SU-DHL-6 (cell line): ENCODE results near the gene HOXA9.

Source experiments
- H2AFZ ChIP-seq: fragments of 200-600 bp; sonication (generic); 2 replicates; pipeline ENCODE4 v1.6.1; 2014; ENCODE audit warnings: low read depth, mild to moderate bottlenecking, moderate library complexity, mixed read lengths, antibody characterized with exemption, low read length; ENCODE audit not compliant: severe bottlenecking
- H3F3A ChIP-seq: fragments of 200-600 bp; shearing (Covaris generic); 2 replicates; pipeline ENCODE4 v1.6.0; 2016; ENCODE audit warnings: antibody characterized with exemption, mild to moderate bottlenecking; ENCODE audit not compliant: insufficient read depth
- H3K27ac ChIP-seq: fragments of 200-600 bp; sonication (generic); 2 replicates; pipeline ENCODE4 v1.5.1; 2016; ENCODE audit warnings: low read depth, mild to moderate bottlenecking, low read length, moderate library complexity, mixed read lengths
- H3K27me3 ChIP-seq: fragments of 200-600 bp; sonication (generic), shearing (Covaris generic); 2 replicates; pipeline ENCODE4 v1.6.0; 2014; ENCODE audit warnings: mild to moderate bottlenecking, low read length
- H3K36me3 ChIP-seq: fragments of 200-600 bp; sonication (generic); 2 replicates; pipeline ENCODE4 v1.6.1; 2014; ENCODE audit warnings: mild to moderate bottlenecking, low read length, mixed read lengths
- H3K4me2 ChIP-seq: fragments of 300-600, 200-600 bp; shearing (Covaris generic), sonication (generic); 2 replicates; pipeline ENCODE4 v1.6.0; 2014; ENCODE audit warnings: low read length, low read depth, mild to moderate bottlenecking; ENCODE audit not compliant: poor library complexity, severe bottlenecking
- H3K4me3 ChIP-seq: fragments of 200-600 bp; sonication (generic); 2 replicates; pipeline ENCODE4 v1.5.1; 2014; ENCODE audit warnings: antibody characterized with exemption, low read length, mild to moderate bottlenecking, mixed read lengths; ENCODE audit not compliant: insufficient read depth, poor library complexity, severe bottlenecking
- H3K79me2 ChIP-seq: fragments of 200-600 bp; sonication (generic); 2 replicates; pipeline ENCODE4 v1.6.1; 2014; ENCODE audit warnings: mild to moderate bottlenecking, low read length, moderate library complexity; ENCODE audit not compliant: insufficient read depth
- H3K9ac ChIP-seq: fragments of 200-600 bp; sonication (generic); 2 replicates; pipeline ENCODE4 v1.7.0; 2014; ENCODE audit warnings: mild to moderate bottlenecking, low read length
- H3K9me2 ChIP-seq: fragments of 200-600 bp; sonication (generic); replicated peaks from 2 replicates; pipeline ENCODE4 v1.6.1; 2014; ENCODE audit warnings: low read length; ENCODE audit not compliant: insufficient read depth
- H3K9me3 ChIP-seq: fragments of 200-600 bp; sonication (generic); 2 replicates; pipeline ENCODE4 v1.6.1; 2014; ENCODE audit warnings: low read length, mixed read lengths; ENCODE audit not compliant: insufficient read depth
- H4K20me1 ChIP-seq: fragments of 200-600 bp; sonication (generic); 2 replicates; pipeline ENCODE4 v1.6.1; 2014; ENCODE audit warnings: low read depth, mild to moderate bottlenecking, antibody characterized with exemption, low read length, moderate library complexity, mixed read lengths
- CTCF ChIP-seq: fragments of 200-600 bp; sonication (generic); IDR thresholded peaks from one replicate; pipeline ENCODE4 v1.5.1; 2017; ENCODE audit warnings: antibody characterized with exemption, mild to moderate bottlenecking, low read length, moderate library complexity; ENCODE audit not compliant: insufficient read depth, poor library complexity, severe bottlenecking
- EZH2phosphoT487 ChIP-seq: fragments of 200-600 bp; sonication (generic), shearing (Covaris generic); conservative IDR thresholded peaks from 2 replicates; pipeline ENCODE4 v1.6.1; 2018; ENCODE audit warnings: mild to moderate bottlenecking, antibody characterized with exemption, low read length, moderate library complexity, mixed read lengths

HOXA9 gene

DNA sequence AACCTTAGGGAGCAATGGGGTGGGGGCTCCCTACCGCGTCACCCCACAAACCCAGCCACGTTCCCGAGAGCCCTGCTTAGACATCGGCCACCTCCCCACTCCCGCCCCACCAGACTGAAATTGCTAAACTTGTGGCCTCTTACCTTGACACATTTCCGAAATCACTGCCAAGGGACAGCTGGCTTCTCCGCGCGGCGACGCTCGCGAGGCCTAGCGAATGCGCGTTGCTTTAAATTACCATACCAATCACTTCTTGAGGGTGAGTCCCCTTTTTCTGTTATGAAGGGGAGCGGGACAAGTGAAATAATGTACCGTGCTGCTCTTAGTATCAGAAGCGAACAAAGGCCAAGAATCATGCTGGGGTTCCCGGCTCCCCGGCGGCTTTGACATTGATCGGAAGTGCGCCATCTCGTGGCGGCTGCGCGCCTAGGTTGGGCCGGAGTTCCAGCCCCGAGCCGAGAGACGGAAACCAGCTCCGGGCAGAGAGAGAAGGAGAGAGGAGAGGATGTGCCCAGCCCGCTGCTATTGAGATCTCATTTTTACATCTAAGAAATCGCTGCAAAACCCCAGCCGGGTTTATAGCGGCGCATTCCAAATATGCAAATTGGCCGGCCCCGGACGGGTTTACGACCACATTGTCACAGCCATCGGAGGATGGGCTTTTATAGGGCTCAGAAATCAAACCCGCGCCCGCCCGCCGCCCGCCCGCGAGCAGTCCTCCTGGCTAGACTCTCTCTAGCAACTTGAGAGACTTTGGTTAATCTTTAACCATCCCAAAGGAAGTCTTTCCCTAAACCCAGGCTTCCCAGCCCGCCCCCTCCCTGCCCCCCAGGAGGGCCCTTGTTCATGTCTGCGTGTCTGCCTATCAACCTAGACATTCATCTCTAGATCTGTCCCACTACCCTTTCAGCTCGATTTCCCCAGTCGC, 14.4 kb upstream of the HOXA9 start:
- Histone ChIP-seq H3F3A (no peaks in the 10 kb centered on the region), H3K9me2 (no peaks in the 10 kb centered on the region), H3K9me3 (no peaks in the 10 kb centered on the region), H2AFZ (no peak overlapping the region), H3K4me3 (no peak overlapping the region), H3K4me2 (peak overlapping the region; percentile 34), H3K27ac (no peak overlapping the region), H3K36me3 (no peaks in the 10 kb centered on the region), H3K27me3 (no peaks in the 10 kb centered on the region), H3K79me2 (no peaks in the 10 kb centered on the region), H4K20me1 (no peaks in the 10 kb centered on the region), H3K9ac (no peak overlapping the region)
- TF ChIP-seq CTCF (peak; percentile 99), EZH2phosphoT487 (no peak)

- Histone ChIP-seq H3K36me3 (no peaks in the 10 kb centered on the region), H3F3A (no peaks in the 10 kb centered on the region), H2AFZ (no peak overlapping the region), H3K9me3 (no peaks in the 10 kb centered on the region), H3K27me3 (no peaks in the 10 kb centered on the region), H3K9ac (no peak overlapping the region), H3K9me2 (no peaks in the 10 kb centered on the region), H3K27ac (no peak overlapping the region), H4K20me1 (no peaks in the 10 kb centered on the region), H3K79me2 (no peaks in the 10 kb centered on the region), H3K4me3 (no peak overlapping the region), H3K4me2 (no peak overlapping the region)
- TF ChIP-seq EZH2phosphoT487, result no peak
Measured at GRCh38 chr7:27179030-27179429, 13.7 kb upstream of the HOXA9 start.

DNA sequence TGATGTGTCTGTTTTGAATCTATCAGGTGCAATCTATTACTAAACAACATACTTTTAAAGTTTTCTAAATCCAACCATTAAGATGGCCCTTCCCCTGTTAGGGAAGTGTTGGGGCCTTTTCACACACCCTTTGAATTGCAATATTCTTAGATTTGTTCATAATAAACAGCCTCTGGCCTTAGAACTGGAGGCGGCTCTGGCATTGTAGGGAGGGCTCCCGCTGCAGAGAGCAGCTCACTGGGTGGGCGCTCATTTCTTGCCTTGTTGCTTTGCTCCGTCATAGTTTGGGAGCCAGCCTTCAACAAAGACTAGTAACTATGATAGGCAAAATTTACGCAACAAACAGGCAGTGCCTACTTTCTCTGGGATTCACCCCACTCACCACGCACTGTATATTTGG, 13.0 kb upstream of the HOXA9 start:
- Histone ChIP-seq H3K9me3 (no peaks in the 10 kb centered on the region), H2AFZ (no peak overlapping the region), H3K9me2 (no peaks in the 10 kb centered on the region), H3K4me2 (no peak overlapping the region), H3K79me2 (no peaks in the 10 kb centered on the region), H3K4me3 (no peak overlapping the region), H4K20me1 (no peaks in the 10 kb centered on the region), H3K36me3 (no peaks in the 10 kb centered on the region), H3K9ac (no peak overlapping the region), H3K27ac (no peak overlapping the region), H3F3A (no peaks in the 10 kb centered on the region), H3K27me3 (no peaks in the 10 kb centered on the region)
- TF ChIP-seq EZH2phosphoT487, result no peak
- no peak for TF ChIP-seq CTCF

DNA sequence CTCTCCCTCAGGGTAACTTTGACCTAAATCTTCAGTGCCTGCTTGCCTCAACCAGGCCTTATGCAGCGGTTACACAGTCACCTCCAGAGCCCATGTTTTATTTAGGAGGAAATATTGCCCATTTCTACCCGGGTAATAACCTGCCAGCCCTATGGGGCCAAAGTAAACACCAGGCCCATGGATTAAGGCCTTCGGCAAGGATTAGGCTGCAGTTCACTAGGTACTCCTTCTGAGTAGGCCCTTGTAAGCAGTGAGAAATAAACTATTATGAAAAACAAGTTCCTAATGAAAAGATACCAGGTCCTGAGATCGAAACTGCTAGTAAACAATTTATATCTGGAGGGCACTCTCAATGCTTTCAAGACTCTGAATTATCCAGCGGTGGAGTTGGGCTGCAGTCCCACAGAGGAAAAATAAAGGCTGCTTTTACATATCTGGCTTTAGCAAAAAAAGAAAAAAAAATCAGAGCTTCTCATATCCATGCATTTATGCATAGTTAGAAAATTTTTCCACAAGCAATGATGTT, 12.5 kb upstream of the HOXA9 start:
- TF ChIP-seq CTCF (no peak), EZH2phosphoT487 (no peak)
- Histone ChIP-seq H3K9me3 (no peaks in the 10 kb centered on the region), H3F3A (no peaks in the 10 kb centered on the region), H3K36me3 (no peaks in the 10 kb centered on the region), H3K9ac (no peak overlapping the region), H3K79me2 (no peaks in the 10 kb centered on the region), H3K4me2 (no peak overlapping the region), H4K20me1 (no peaks in the 10 kb centered on the region), H2AFZ (no peak overlapping the region), H3K9me2 (no peaks in the 10 kb centered on the region), H3K4me3 (no peak overlapping the region), H3K27ac (no peak overlapping the region), H3K27me3 (no peaks in the 10 kb centered on the region)
